ENCODE data around the gene UBE2G1. TPM values are rescaled to one million over a fixed set of nuclear protein-coding genes. Genes with fewer than 3 reads are reported as not detected.

The UBE2G1 gene
- total RNA-seq, 2 donors from 2014 or later = 59.5 to 71.5 TPM

- intact Hi-C loops (cut with DNase I, micrococcal nuclease) = no loop called here
- ATAC-seq (no peak), DNase-seq (no peak)
Observed at GRCh38 chr17:4236456-4236855, 130.0 kb downstream of the UBE2G1 start.

GRCh38 chr17:4235372-4236279, 130.8 kb downstream of the UBE2G1 start:
- DNase-seq = no peak
- ATAC-seq = no peak
- intact Hi-C loops (cut with DNase I, micrococcal nuclease) = no loop called here

GRCh38 chr17:4234401-4234800, 132.1 kb downstream of the UBE2G1 start:
- intact Hi-C loops (cut with DNase I, micrococcal nuclease) = no loop called here
- DNase-seq = no peak
- no peak for ATAC-seq

GRCh38 chr17:4233668-4234258, 132.7 kb downstream of the UBE2G1 start:
- intact Hi-C loops (cut with DNase I, micrococcal nuclease) = no loop called here
- DNase-seq = peak in 1 of 2 donors; percentile 46

GRCh38 chr17:4232168-4232813, 134.2 kb downstream of the UBE2G1 start:
- intact Hi-C loops (cut with DNase I, micrococcal nuclease) = no loop called here
- DNase-seq (no peak), ATAC-seq (no peak)

More at GRCh38 chr17:4233668-4234258, 132.7 kb downstream of the UBE2G1 start:
- peak; percentile 68 for ATAC-seq

GRCh38 chr17:4229627-4230541, 136.6 kb downstream of the UBE2G1 start:
- peak in 1 of 2 donors; percentile 46 for DNase-seq
- peak; percentile 86 for ATAC-seq
- intact Hi-C loops (cut with DNase I, micrococcal nuclease) = no loop called here

GRCh38 chr17:4221899-4222659, 144.4 kb downstream of the UBE2G1 start:
- intact Hi-C loops (cut with DNase I, micrococcal nuclease) = no loop called here
- no peak for ATAC-seq
- no peak for DNase-seq

- intact Hi-C loops (cut with DNase I, micrococcal nuclease) = no loop called here
- ATAC-seq = no peak
- no peak for DNase-seq
Observed at GRCh38 chr17:4221163-4221562, 145.3 kb downstream of the UBE2G1 start.

GRCh38 chr17:4220655-4221054, 145.8 kb downstream of the UBE2G1 start:
- peak in 1 of 2 donors; percentile 57 for DNase-seq
- intact Hi-C loops (cut with DNase I, micrococcal nuclease) = no loop called here
- ATAC-seq = peak; percentile 92

Other genes starting within 250 kb of the UBE2G1 start
- gene ZZEF1, start 223.6 kb downstream of the UBE2G1 start, total RNA-seq = 100 to 1,000 TPM; 134 to 164 TPM
- 10 to 100 TPM; 11.8 to 16.3 TPM for gene CYB5D2, start 223.5 kb downstream of the UBE2G1 start, total RNA-seq
- gene ANKFY1, start 102.7 kb downstream of the UBE2G1 start, total RNA-seq = 10 to 100 TPM; 46.4 to 59.6 TPM
- under 1 TPM; 0.50 to 0.89 TPM for gene SPNS3, start 67.3 kb upstream of the UBE2G1 start, total RNA-seq
- gene SPNS2, start 132.2 kb upstream of the UBE2G1 start, total RNA-seq = 10 to 100 TPM; 12.4 to 13.5 TPM
- 10 to 100 TPM; 28.1 to 41.6 TPM for gene MYBBP1A, start 188.7 kb upstream of the UBE2G1 start, total RNA-seq
- gene GGT6, start 193.9 kb upstream of the UBE2G1 start, total RNA-seq = 100 to 1,000 TPM; 185 to 232 TPM
- gene SMTNL2, start 217.9 kb upstream of the UBE2G1 start, total RNA-seq = under 1 TPM in 1 of 2 donors, not detected in 1; 0.25 TPM